HG03521 (cell line): ENCODE data around the gene SUSD4.

ENCODE experiments used
- ATAC-seq: cut with Tn5 transposase; IDR thresholded peaks from one replicate; pipeline ENCODE4 v1.9.1; 2021; ENCODE audit warnings: mild to moderate bottlenecking, moderate library complexity; ENCODE audit not compliant: unreplicated experiment

SUSD4 gene

GRCh38 chr1:223363057-223363855 lies 720 bp downstream of the SUSD4 start:
- ATAC-seq, result no peak

GRCh38 chr1:223358826-223359225 lies 5.2 kb downstream of the SUSD4 start:
- no peak for ATAC-seq

- no peak for ATAC-seq
Measured at GRCh38 chr1:223355699-223356098, 8.3 kb downstream of the SUSD4 start.

GRCh38 chr1:223353939-223354338 lies 10.0 kb downstream of the SUSD4 start:
- no peak for ATAC-seq

GRCh38 chr1:223352944-223353343 lies 11.0 kb downstream of the SUSD4 start:
- no peak for ATAC-seq

GRCh38 chr1:223350361-223350908 lies 13.5 kb downstream of the SUSD4 start:
- no peak for ATAC-seq

- no peak for ATAC-seq
Measured at GRCh38 chr1:223349241-223349640, 14.7 kb downstream of the SUSD4 start.

GRCh38 chr1:223348439-223348838 lies 15.5 kb downstream of the SUSD4 start:
- ATAC-seq, result no peak

GRCh38 chr1:223347583-223347982 lies 16.4 kb downstream of the SUSD4 start:
- no peak for ATAC-seq

GRCh38 chr1:223346311-223346710 lies 17.7 kb downstream of the SUSD4 start:
- no peak for ATAC-seq

- ATAC-seq, result no peak
Measured at GRCh38 chr1:223345720-223346119, 18.3 kb downstream of the SUSD4 start.

GRCh38 chr1:223344491-223344890 lies 19.5 kb downstream of the SUSD4 start:
- ATAC-seq, result no peak

- ATAC-seq, result no peak
Measured at GRCh38 chr1:223343692-223344091, 20.3 kb downstream of the SUSD4 start.

- no peak for ATAC-seq
Measured at GRCh38 chr1:223341121-223341520, 22.9 kb downstream of the SUSD4 start.

- ATAC-seq, result no peak
Measured at GRCh38 chr1:223340637-223341036, 23.3 kb downstream of the SUSD4 start.

- no peak for ATAC-seq
Measured at GRCh38 chr1:223339861-223340260, 24.1 kb downstream of the SUSD4 start.

- no peak for ATAC-seq
Measured at GRCh38 chr1:223338811-223339746, 24.9 kb downstream of the SUSD4 start.

GRCh38 chr1:223337174-223337869 lies 26.7 kb downstream of the SUSD4 start:
- no peak for ATAC-seq

- no peak for ATAC-seq
Measured at GRCh38 chr1:223334156-223334555, 29.8 kb downstream of the SUSD4 start.

GRCh38 chr1:223332997-223333396 lies 31.0 kb downstream of the SUSD4 start:
- ATAC-seq, result no peak

GRCh38 chr1:223331929-223332328 lies 32.0 kb downstream of the SUSD4 start:
- ATAC-seq, result no peak
